ENCODE results near the gene DPY30. TPM values are rescaled to one million over a fixed set of nuclear protein-coding genes. Genes with fewer than 3 reads are reported as not detected.

DPY30 gene
- total and polyA plus RNA-seq, 8 donors: 5.3 to 127 (median 54.0) TPM

DNA sequence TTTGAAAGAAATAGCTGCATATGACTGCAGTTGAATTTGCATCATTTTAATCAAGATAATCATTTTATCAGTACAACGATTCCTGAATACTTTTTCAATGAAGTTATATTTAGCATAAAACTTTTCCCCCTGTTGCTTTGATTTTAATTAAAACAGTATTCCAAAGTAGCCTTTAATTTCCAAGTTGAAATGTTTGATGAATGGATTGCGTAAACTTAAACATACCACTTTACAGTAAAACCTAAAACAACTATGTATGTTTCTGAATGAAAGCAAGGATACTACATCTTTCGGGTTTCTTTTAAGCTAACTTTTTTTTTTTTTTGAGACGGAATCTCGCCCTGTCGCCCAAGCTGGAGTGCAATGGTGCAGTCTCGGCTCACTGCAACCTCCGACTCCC lies 25.1 kb upstream of the DPY30 start:
- intact Hi-C loops (cut with DNase I; ENCODE audit: low total_unique reads): no loop called here
- H3K4me3 ChIP-seq: peak overlapping the region; percentile 73 to 95 (median 80)

GRCh38 chr2:32064021-32064601 lies 24.5 kb upstream of the DPY30 start:
- Histone ChIP-seq H3K4me3 (peak overlapping the region; percentile 73 to 95 (median 80)), H3K36me3 (peaks cover 0 to 9% (median 0%) of the 10 kb centered on the region in 4 donors), H3K27me3 (no peaks in the 10 kb centered on the region), H3K4me1 (peaks cover 17 to 39% (median 30%) of the 10 kb centered on the region in 4 donors), H3K9me3 (no peaks in the 10 kb centered on the region), H3K27ac (peak overlapping the region; percentile 92 to 98 (median 93))
- whole genome bisulfite sequencing, 5 donors: 0 to 2% (median 0%) methylated on average over 8 to 40 of the region's 40 CpGs
- peak in 1 of 2 donors; percentile 41 for DNase-seq
- intact Hi-C loops (cut with DNase I; ENCODE audit: low total_unique reads): no loop called here
- TF ChIP-seq POLR2A (IDR thresholded peaks at IDR 0.05) (no peak), EP300 (IDR thresholded peaks at IDR 0.05) (no peak), CTCF (IDR thresholded peaks at IDR 0.05) (no peak), POLR2AphosphoS5 (IDR thresholded peaks at IDR 0.05) (peak in 1 of 3 donors; percentile 65)

More for the DNA sequence above, 25.1 kb upstream of the DPY30 start:
- 79 to 85% (median 81%) methylated on average over 8 of the region's 8 CpGs for WGBS, 5 donors
- Histone ChIP-seq H3K27ac (peak overlapping the region in 2 of 5 donors; percentile 93 to 95), H3K27me3 (no peaks in the 10 kb centered on the region), H3K9me3 (no peaks in the 10 kb centered on the region), H3K36me3 (peaks cover 0 to 9% (median 0%) of the 10 kb centered on the region in 4 donors), H3K4me1 (peaks cover 17 to 39% (median 30%) of the 10 kb centered on the region in 4 donors)
- no peak for DNase-seq
- TF ChIP-seq POLR2A (IDR thresholded peaks at IDR 0.05) (no peak), EP300 (IDR thresholded peaks at IDR 0.05) (no peak), POLR2AphosphoS5 (IDR thresholded peaks at IDR 0.05) (no peak), CTCF (IDR thresholded peaks at IDR 0.05) (no peak)

GRCh38 chr2:32063310-32064020 lies 23.9 kb upstream of the DPY30 start, which contains the start of gene SPAST:
SPAST (plus strand) TSS chr2:32063556; CDS start chr2:32063832, 276 bp downstream.
- peaks cover 17 to 39% (median 30%) of the 10 kb centered on the region in 4 donors for H3K4me1 ChIP-seq
- peak within 1 kb of the TSS; percentile 92 to 98 (median 93) for H3K27ac ChIP-seq
- H3K4me3 ChIP-seq: peak within 1 kb of the TSS; percentile 73 to 95 (median 80)
- H3K9me3 ChIP-seq: no peaks in the 10 kb centered on the region
- peak; percentile 98 to 99 for DNase-seq
- H3K27me3 ChIP-seq: no peaks in the 10 kb centered on the region
- H3K36me3 ChIP-seq: peaks cover 0 to 9% (median 0%) of the 10 kb centered on the region in 4 donors
- intact Hi-C loops (cut with DNase I; ENCODE audit: low total_unique reads): no loop called here
- WGBS, 5 donors: 0 to 1% (median 0%) methylated on average over 42 to 77 of the region's 79 CpGs
- TF ChIP-seq EP300 (IDR thresholded peaks at IDR 0.05): no peak
- peak in 1 of 4 donors; percentile 41 for TF ChIP-seq POLR2A (IDR thresholded peaks at IDR 0.05)
- peak in 5 of 7 experiments; percentile 50 to 83 (median 69) for TF ChIP-seq CTCF (IDR thresholded peaks at IDR 0.05)
- TF ChIP-seq POLR2AphosphoS5 (IDR thresholded peaks at IDR 0.05): peak; percentile 78 to 89 (median 81)
